ENCODE data around the gene SSR4. TPM values are rescaled to one million over a fixed set of nuclear protein-coding genes. Genes with fewer than 3 reads are reported as not detected.

The SSR4 gene
- total RNA-seq, 1 donor from 2014 or later: 331 TPM

DNA sequence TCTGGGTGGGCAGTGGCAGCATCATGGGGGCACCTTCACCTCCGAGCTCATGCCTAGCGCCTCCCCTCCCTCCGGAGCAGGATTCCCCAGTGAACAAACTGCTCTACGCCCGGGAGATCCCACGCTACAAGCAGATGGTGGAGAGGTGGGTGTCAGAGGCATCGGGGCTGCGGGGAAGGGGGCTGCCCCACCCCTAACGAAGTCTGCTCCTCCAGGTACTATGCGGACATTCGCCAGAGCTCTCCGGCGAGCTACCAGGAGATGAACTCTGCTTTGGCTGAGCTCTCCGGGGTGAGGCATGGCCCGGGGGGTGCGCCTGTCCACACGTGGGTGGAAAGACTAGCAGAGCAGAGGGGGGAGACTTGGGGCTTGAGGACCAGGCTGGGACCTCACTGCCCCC, 16.3 kb upstream of the SSR4 start:
- intact Hi-C loops (cut with DNase I): no loop called here
- TF ChIP-seq, protein P1, sequence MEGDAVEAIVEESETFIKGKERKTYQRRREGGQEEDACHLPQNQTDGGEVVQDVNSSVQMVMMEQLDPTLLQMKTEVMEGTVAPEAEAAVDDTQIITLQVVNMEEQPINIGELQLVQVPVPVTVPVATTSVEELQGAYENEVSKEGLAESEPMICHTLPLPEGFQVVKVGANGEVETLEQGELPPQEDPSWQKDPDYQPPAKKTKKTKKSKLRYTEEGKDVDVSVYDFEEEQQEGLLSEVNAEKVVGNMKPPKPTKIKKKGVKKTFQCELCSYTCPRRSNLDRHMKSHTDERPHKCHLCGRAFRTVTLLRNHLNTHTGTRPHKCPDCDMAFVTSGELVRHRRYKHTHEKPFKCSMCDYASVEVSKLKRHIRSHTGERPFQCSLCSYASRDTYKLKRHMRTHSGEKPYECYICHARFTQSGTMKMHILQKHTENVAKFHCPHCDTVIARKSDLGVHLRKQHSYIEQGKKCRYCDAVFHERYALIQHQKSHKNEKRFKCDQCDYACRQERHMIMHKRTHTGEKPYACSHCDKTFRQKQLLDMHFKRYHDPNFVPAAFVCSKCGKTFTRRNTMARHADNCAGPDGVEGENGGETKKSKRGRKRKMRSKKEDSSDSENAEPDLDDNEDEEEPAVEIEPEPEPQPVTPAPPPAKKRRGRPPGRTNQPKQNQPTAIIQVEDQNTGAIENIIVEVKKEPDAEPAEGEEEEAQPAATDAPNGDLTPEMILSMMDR (IDR thresholded peaks at IDR 0.05): no peak

DNA sequence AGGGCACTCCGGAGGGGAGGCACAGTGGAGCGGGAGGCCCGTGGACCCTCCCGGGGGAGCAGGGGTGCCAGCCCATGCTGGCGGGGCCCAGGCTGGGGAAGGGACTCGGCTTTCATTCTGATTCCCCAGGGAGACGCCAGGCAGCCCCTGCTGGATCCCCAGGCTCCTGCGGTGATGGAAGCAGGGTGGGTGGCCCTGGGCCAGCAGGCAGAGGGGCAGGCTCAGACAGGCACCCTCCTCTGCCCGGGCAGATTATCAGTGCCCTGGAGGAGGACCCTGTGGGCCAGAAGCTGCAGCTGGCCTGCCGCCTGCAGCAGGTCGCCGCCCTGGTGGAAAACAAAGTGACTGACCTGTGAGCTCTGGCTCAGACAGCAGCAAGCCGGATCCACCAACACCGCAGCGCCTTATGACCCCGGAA, 15.8 kb upstream of the SSR4 start:
- H3K9me3 ChIP-seq: no peaks in the 10 kb centered on the region
- TF ChIP-seq, protein P1 (IDR thresholded peaks at IDR 0.05): no peak
- intact Hi-C loops (cut with DNase I): no loop called here
- DNase-seq (ENCODE audit: low spot score in 2 of 2): no peak
- no peak overlapping the region for H3K4me3 ChIP-seq
- no peak overlapping the region for H3K27ac ChIP-seq
- H3K27me3 ChIP-seq: no peaks in the 10 kb centered on the region
- H3K4me1 ChIP-seq: no peaks in the 10 kb centered on the region
- peaks cover 0 to 7% of the 10 kb centered on the region in 2 donors for H3K36me3 ChIP-seq

More for the DNA sequence above, 16.3 kb upstream of the SSR4 start:
- Histone ChIP-seq H3K27me3 (no peaks in the 10 kb centered on the region), H3K9me3 (no peaks in the 10 kb centered on the region), H3K27ac (no peak overlapping the region), H3K36me3 (peaks cover 0 to 12% of the 10 kb centered on the region in 2 donors), H3K4me1 (no peaks in the 10 kb centered on the region), H3K4me3 (no peak overlapping the region)
- no peak for DNase-seq (ENCODE audit: low spot score in 2 of 2)

DNA sequence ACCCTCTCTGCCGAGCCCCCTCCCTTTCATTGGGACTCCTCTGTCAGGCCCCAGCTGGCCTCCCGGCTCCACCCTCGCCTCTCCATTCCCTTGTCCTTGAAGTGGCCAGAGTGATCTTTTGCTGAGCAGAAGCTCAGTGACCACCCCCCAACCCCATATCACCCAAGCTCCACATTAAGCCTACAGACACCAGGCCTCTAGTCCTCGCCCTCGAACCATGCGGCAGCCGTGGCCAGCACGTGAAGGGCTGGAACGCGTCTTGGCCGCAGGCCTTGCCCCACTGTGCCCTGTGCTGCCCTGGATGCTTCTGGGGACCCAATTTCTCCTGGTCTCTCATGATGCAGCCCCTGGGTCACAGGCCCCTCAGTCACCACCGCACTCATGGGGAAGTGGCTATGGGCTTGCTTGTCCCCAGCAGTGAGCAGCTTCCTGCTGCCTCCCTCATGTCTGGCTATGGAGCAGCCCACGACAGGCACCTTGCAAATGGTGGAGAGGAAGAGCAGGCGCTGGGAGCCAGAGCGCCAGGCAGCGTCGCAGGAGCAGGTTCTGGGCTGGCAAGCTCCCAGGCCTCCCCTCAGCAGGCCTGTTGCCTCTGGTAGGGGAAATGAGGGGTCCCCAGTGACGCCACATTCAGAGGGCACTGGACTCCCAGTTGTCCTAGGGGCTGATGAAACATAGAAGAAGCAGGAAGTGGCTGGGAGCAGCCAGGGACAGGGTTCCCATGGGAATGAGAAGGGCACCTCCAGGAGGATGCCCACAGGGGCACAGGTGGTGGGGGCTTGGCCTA, 14.4 kb upstream of the SSR4 start:
- TF ChIP-seq, protein P1 (IDR thresholded peaks at IDR 0.05): no peak
- Histone ChIP-seq H3K4me3 (peak overlapping the region in 1 of 2 donors; percentile 48), H3K27ac (peak overlapping the region; percentile 73 to 79), H3K36me3 (peaks cover 4% of the 10 kb centered on the region in 2 donors), H3K4me1 (no peaks in the 10 kb centered on the region), H3K27me3 (no peaks in the 10 kb centered on the region), H3K9me3 (no peaks in the 10 kb centered on the region)
- no peak for DNase-seq (ENCODE audit: low spot score in 2 of 2)
- intact Hi-C loops (cut with DNase I): no loop called here

DNA sequence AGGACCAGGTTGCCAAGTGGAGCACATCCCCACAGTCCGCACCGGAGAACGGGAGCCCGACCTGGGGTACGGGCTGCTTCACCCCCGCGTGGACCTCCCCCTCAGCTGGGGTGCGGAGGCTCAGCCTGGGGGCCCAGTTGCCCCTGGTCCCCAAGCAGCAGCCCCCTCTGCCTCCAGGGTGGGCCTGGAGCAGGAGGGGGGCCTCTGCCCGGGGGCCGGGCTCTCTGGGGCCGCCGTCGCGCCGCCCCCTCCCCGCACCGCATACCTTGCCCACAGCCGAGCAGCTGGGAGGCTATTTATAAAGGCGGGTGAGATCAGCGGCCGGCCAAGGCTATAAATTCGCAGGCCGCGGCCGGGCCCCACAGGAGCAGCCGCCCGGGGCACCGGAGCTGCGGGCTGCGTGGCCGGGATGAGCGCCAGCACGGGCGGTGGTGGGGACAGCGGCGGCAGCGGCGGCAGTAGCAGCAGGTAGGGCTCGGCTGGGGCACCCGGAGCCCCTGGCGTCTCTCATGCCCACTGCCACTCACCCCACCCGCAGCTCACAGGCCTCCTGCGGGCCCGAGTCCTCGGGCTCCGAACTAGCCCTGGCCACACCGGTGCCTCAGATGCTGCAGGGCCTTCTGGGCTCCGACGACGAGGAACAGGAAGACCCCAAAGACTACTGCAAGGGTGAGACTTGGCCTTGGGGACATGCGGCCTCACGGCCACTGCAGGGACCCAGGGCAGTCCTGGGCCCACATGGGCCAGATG, 13.6 kb upstream of the SSR4 start, which contains the start of gene SRPK3:
Gene SRPK3, plus strand, starts transcription at position 364 of the 750 bp plus-strand sequence. Its CDS starts 46 bp downstream, at position 410.
- no peaks in the 10 kb centered on the region for H3K27me3 ChIP-seq
- intact Hi-C loops (cut with DNase I): no loop called here
- H3K4me1 ChIP-seq: no peaks in the 10 kb centered on the region
- peak within 1 kb of the TSS in 1 of 2 donors; percentile 48 for H3K4me3 ChIP-seq
- H3K27ac ChIP-seq: peak within 1 kb of the TSS; percentile 73 to 79
- no peaks in the 10 kb centered on the region for H3K9me3 ChIP-seq
- H3K36me3 ChIP-seq: peaks cover 9 to 12% of the 10 kb centered on the region in 2 donors
- TF ChIP-seq, protein P1 (IDR thresholded peaks at IDR 0.05): no peak
- DNase-seq (ENCODE audit: low spot score in 2 of 2): no peak

DNA sequence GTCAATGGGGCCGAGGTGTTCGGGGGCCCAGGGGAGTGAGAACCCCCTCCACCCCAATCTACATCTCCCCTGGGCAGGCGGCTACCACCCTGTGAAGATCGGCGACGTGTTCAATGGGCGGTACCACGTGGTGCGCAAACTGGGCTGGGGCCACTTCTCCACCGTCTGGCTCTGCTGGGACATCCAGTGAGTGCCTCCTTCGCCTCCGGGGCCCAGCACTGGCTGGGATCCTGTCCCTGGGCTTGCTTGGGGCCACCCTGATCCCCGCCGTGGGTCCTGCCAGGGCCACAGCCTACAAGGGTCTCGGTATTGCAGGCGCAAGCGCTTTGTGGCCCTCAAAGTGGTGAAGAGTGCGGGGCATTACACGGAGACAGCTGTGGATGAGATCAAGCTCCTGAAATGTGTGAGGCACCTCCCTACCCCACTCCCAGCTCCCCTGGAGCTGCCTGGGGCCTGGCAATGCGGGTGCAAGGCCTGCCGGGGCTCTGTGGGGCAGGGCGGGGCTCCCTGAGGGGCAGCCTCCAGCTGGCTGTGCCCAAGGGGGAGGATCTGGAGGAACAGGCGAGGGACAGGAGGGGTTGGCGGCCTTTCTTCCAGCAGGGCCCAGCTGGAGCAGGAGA, 12.9 kb upstream of the SSR4 start:
- Histone ChIP-seq H3K27ac (peak overlapping the region; percentile 73 to 79), H3K4me1 (no peaks in the 10 kb centered on the region), H3K36me3 (peaks cover 9 to 18% of the 10 kb centered on the region in 2 donors), H3K4me3 (peak overlapping the region in 1 of 2 donors; percentile 48), H3K9me3 (no peaks in the 10 kb centered on the region), H3K27me3 (no peaks in the 10 kb centered on the region)
- no peak for DNase-seq (ENCODE audit: low spot score in 2 of 2)
- intact Hi-C loops (cut with DNase I): no loop called here
- TF ChIP-seq, protein P1 (IDR thresholded peaks at IDR 0.05): no peak

Data from ascending aorta (tissue), 2 donors.